ENCODE data around the gene CUBN. TPM values are rescaled to one million over a fixed set of nuclear protein-coding genes. Genes with fewer than 3 reads are reported as not detected.

The CUBN gene
- total and polyA plus RNA-seq, 9 of the 15 experiments (the other 6 are each of a cell fraction or from before 2014, with no cell fraction given): 0.04 to 0.33 (median 0.09) TPM

DNA sequence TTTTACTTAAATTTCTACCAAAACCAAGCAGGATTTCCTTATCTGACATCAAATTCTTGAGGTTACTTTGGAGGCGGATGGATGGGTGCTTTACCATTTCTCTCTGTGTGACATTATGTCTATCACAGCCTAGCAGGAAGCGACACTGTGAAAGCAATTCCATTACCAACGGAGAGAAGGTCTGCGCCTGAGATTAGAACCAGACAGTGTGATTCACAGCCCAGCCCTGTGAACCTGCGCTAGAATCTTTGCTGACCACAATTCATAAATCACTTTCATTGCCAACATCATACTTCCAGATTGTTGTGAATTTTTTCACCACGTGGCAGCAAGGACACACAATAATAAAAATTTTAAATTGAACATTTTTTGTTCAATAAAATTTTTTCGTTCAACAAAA is 126.5 kb downstream of the CUBN start (continued):
- TF ChIP-seq, protein P1, sequence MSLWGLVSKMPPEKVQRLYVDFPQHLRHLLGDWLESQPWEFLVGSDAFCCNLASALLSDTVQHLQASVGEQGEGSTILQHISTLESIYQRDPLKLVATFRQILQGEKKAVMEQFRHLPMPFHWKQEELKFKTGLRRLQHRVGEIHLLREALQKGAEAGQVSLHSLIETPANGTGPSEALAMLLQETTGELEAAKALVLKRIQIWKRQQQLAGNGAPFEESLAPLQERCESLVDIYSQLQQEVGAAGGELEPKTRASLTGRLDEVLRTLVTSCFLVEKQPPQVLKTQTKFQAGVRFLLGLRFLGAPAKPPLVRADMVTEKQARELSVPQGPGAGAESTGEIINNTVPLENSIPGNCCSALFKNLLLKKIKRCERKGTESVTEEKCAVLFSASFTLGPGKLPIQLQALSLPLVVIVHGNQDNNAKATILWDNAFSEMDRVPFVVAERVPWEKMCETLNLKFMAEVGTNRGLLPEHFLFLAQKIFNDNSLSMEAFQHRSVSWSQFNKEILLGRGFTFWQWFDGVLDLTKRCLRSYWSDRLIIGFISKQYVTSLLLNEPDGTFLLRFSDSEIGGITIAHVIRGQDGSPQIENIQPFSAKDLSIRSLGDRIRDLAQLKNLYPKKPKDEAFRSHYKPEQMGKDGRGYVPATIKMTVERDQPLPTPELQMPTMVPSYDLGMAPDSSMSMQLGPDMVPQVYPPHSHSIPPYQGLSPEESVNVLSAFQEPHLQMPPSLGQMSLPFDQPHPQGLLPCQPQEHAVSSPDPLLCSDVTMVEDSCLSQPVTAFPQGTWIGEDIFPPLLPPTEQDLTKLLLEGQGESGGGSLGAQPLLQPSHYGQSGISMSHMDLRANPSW (CRISPR knock-in tag; IDR thresholded peaks at IDR 0.05): no peak
- TF ChIP-seq, protein P2, sequence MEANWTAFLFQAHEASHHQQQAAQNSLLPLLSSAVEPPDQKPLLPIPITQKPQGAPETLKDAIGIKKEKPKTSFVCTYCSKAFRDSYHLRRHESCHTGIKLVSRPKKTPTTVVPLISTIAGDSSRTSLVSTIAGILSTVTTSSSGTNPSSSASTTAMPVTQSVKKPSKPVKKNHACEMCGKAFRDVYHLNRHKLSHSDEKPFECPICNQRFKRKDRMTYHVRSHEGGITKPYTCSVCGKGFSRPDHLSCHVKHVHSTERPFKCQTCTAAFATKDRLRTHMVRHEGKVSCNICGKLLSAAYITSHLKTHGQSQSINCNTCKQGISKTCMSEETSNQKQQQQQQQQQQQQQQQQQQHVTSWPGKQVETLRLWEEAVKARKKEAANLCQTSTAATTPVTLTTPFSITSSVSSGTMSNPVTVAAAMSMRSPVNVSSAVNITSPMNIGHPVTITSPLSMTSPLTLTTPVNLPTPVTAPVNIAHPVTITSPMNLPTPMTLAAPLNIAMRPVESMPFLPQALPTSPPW (CRISPR knock-in tag; IDR thresholded peaks at IDR 0.05): peak; percentile 55; the same call in 1 of the 2 replicates
- TF ChIP-seq NFYB (IDR thresholded peaks at IDR 0.05; ENCODE audit: extremely low read depth, insufficient read length) (no peak), ZNF124 (CRISPR knock-in tag; IDR thresholded peaks at IDR 0.05) (no peak), ZNF766 (CRISPR knock-in tag; conservative IDR thresholded peaks at IDR 0.05) (peak; percentile 67), ZNF24 (IDR thresholded peaks at IDR 0.05) (peak; percentile 81; the same call in 1 of the 2 replicates), HEY1 (CRISPR knock-in tag; IDR thresholded peaks at IDR 0.05; ENCODE audit: borderline replicate concordance) (no peak), GABPB1 (CRISPR knock-in tag; IDR thresholded peaks at IDR 0.05) (no peak), ZNF384 (IDR thresholded peaks at IDR 0.05; ENCODE audit: low read depth, low read length) (no peak; the same call in 1 of the 2 replicates), L3MBTL2 (IDR thresholded peaks at IDR 0.05) (no peak; the same call in 1 of the 2 replicates), ARHGAP35 (IDR thresholded peaks at IDR 0.05; ENCODE audit: partially characterized antibody) (no peak), POLR3G (IDR thresholded peaks at IDR 0.05; ENCODE audit: extremely low read depth, insufficient read length, insufficient replicate concordance) (no peak), NR2C1 (IDR thresholded peaks at IDR 0.05) (no peak), NR2C1 (tag; IDR thresholded peaks at IDR 0.05) (0 out of 2 replicates have a peak, but pooled peaks have one; percentile 23), HDAC8 (tag; IDR thresholded peaks at IDR 0.05) (no peak), SETDB1 (IDR thresholded peaks at IDR 0.05; ENCODE audit: low read length) (no peak), ZBTB8A (IDR thresholded peaks at IDR 0.05; ENCODE audit: partially characterized antibody) (no peak), SMC3 (conservative IDR thresholded peaks at IDR 0.05; ENCODE audit: insufficient read depth, low read depth, low read length) (no peak), RUNX1 (IDR thresholded peaks at IDR 0.05; ENCODE audit: low read depth) (peak; percentile 66; the same call in 1 of the 2 replicates)
- TF ChIP-seq, protein P3, sequence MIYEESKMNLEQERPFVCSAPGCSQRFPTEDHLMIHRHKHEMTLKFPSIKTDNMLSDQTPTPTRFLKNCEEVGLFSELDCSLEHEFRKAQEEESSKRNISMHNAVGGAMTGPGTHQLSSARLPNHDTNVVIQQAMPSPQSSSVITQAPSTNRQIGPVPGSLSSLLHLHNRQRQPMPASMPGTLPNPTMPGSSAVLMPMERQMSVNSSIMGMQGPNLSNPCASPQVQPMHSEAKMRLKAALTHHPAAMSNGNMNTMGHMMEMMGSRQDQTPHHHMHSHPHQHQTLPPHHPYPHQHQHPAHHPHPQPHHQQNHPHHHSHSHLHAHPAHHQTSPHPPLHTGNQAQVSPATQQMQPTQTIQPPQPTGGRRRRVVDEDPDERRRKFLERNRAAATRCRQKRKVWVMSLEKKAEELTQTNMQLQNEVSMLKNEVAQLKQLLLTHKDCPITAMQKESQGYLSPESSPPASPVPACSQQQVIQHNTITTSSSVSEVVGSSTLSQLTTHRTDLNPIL (CRISPR knock-in tag; IDR thresholded peaks at IDR 0.05): no peak
- TF ChIP-seq, protein P4, sequence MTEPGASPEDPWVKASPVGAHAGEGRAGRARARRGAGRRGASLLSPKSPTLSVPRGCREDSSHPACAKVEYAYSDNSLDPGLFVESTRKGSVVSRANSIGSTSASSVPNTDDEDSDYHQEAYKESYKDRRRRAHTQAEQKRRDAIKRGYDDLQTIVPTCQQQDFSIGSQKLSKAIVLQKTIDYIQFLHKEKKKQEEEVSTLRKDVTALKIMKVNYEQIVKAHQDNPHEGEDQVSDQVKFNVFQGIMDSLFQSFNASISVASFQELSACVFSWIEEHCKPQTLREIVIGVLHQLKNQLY (CRISPR knock-in tag; conservative IDR thresholded peaks at IDR 0.05): no peak
- TF ChIP-seq, protein P5, sequence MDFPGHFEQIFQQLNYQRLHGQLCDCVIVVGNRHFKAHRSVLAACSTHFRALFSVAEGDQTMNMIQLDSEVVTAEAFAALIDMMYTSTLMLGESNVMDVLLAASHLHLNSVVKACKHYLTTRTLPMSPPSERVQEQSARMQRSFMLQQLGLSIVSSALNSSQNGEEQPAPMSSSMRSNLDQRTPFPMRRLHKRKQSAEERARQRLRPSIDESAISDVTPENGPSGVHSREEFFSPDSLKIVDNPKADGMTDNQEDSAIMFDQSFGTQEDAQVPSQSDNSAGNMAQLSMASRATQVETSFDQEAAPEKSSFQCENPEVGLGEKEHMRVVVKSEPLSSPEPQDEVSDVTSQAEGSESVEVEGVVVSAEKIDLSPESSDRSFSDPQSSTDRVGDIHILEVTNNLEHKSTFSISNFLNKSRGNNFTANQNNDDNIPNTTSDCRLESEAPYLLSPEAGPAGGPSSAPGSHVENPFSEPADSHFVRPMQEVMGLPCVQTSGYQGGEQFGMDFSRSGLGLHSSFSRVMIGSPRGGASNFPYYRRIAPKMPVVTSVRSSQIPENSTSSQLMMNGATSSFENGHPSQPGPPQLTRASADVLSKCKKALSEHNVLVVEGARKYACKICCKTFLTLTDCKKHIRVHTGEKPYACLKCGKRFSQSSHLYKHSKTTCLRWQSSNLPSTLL (IDR thresholded peaks at IDR 0.05): no peak

All from K562 (cell line).